DMS114 treated with DMSO at 0.1 percent for 48 hours (cell line): ENCODE measurements around the gene TMTC4.
"Not testable (repeated sequence)": the region's sequence is repeated elsewhere in the genome, so short reads cannot be mapped to it uniquely, and the experiment has no call there.

Experiments used
- DNase-seq: peaks from one replicate; lab custom pipeline; 2025; ENCODE audit not compliant: unreplicated experiment; lab: John Stamatoyannopoulos, UW

Gene TMTC4

GRCh38 chr13:100630555-100630954 is 44.0 kb downstream of the TMTC4 start:
- no peak for DNase-seq

GRCh38 chr13:100627120-100627519 is 47.5 kb downstream of the TMTC4 start:
- DNase-seq: no peak

GRCh38 chr13:100625447-100625846 is 49.1 kb downstream of the TMTC4 start:
- no peak for DNase-seq

GRCh38 chr13:100620792-100621191 is 53.8 kb downstream of the TMTC4 start:
- no peak for DNase-seq

- DNase-seq: no peak
Measured at GRCh38 chr13:100619940-100620339, 54.7 kb downstream of the TMTC4 start.

- not testable (repeated sequence) for DNase-seq
Measured at GRCh38 chr13:100618897-100619296, 55.7 kb downstream of the TMTC4 start.

- no peak for DNase-seq
Measured at GRCh38 chr13:100613031-100613430, 61.6 kb downstream of the TMTC4 start.

- DNase-seq: no peak
Measured at GRCh38 chr13:100611678-100612492, 62.7 kb downstream of the TMTC4 start.

- no peak for DNase-seq
Measured at GRCh38 chr13:100610391-100611347, 63.9 kb downstream of the TMTC4 start.

- DNase-seq: no peak
Measured at GRCh38 chr13:100608906-100609305, 65.7 kb downstream of the TMTC4 start.

GRCh38 chr13:100608489-100608888 is 66.1 kb downstream of the TMTC4 start:
- no peak for DNase-seq

- no peak for DNase-seq
Measured at GRCh38 chr13:100604918-100605710, 69.5 kb downstream of the TMTC4 start.

- DNase-seq: no peak
Measured at GRCh38 chr13:100602493-100603111, 72.0 kb downstream of the TMTC4 start.

GRCh38 chr13:100601716-100602115 is 72.9 kb downstream of the TMTC4 start:
- no peak for DNase-seq

GRCh38 chr13:100600915-100601314 is 73.7 kb downstream of the TMTC4 start:
- DNase-seq: no peak

GRCh38 chr13:100600461-100600860 is 74.1 kb downstream of the TMTC4 start:
- DNase-seq: no peak

GRCh38 chr13:100597253-100597652 is 77.3 kb downstream of the TMTC4 start:
- no peak for DNase-seq

GRCh38 chr13:100596516-100596915 is 78.1 kb downstream of the TMTC4 start:
- DNase-seq: no peak

- DNase-seq: no peak
Measured at GRCh38 chr13:100594731-100595130, 79.9 kb downstream of the TMTC4 start.

GRCh38 chr13:100594255-100594654 is 80.3 kb downstream of the TMTC4 start:
- no peak for DNase-seq
